ENCODE results near the gene EID2B. TPM values are rescaled to one million over a fixed set of nuclear protein-coding genes. Genes with fewer than 3 reads are reported as not detected.

The EID2B gene, protein sequence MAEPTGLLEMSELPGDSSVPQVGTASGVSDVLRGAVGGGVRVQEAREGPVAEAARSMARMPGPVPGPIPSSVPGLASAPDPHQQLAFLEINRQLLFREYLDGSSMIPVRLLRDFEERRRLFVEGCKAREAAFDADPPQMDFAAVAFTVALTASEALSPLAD
- total RNA-seq (2021) (2.3 and 3.4 TPM in 2 replicates), Bru-seq, nascent RNA (percentile 43 among the genes with signal in this experiment), BruChase-seq, experiment 1, labeled RNA remaining after a 2-hour chase (percentile 46 among the genes with signal in this experiment), BruChase-seq, experiment 2, labeled RNA remaining after a 6-hour chase (percentile 41 among the genes with signal in this experiment)
- long read RNA-seq, partial matches to known transcripts, result 0 of 3 reads
- long read RNA-seq, other reads (novel, unspliced or antisense), result 0 of 3 reads

GRCh38 chr19:39532233-39533002 is at the start of gene EID2B:
TSS of gene EID2B (minus strand) at chr19:39532852. CDS start at chr19:39532802, 50 bp downstream.
- BruUV-seq (replicated peaks), result no TSS peak
- peak within 1 kb of the TSS; percentile 98 for H2AFZ ChIP-seq
- no peaks in the 10 kb centered on the region for H3K9me3 ChIP-seq (ENCODE audit: insufficient read depth, low read depth)
- no peak within 1 kb of the TSS for H3K27ac ChIP-seq
- H3K4me3 ChIP-seq, result peak within 1 kb of the TSS; percentile 91
- TF ChIP-seq EZH2 (IDR thresholded peaks at IDR 0.05; ENCODE audit: low read depth), result no peak
- TF ChIP-seq, protein P1, sequence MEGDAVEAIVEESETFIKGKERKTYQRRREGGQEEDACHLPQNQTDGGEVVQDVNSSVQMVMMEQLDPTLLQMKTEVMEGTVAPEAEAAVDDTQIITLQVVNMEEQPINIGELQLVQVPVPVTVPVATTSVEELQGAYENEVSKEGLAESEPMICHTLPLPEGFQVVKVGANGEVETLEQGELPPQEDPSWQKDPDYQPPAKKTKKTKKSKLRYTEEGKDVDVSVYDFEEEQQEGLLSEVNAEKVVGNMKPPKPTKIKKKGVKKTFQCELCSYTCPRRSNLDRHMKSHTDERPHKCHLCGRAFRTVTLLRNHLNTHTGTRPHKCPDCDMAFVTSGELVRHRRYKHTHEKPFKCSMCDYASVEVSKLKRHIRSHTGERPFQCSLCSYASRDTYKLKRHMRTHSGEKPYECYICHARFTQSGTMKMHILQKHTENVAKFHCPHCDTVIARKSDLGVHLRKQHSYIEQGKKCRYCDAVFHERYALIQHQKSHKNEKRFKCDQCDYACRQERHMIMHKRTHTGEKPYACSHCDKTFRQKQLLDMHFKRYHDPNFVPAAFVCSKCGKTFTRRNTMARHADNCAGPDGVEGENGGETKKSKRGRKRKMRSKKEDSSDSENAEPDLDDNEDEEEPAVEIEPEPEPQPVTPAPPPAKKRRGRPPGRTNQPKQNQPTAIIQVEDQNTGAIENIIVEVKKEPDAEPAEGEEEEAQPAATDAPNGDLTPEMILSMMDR (conservative IDR thresholded peaks at IDR 0.05), result peak; percentile 94
- H4K20me1 ChIP-seq (ENCODE audit: insufficient read depth), result 0 out of 2 replicates have a peak, but pooled peaks cover 2% of the 10 kb centered on the region
- intact Hi-C loops (cut with micrococcal nuclease; ENCODE audit: unreplicated experiment), result loop anchor here (1.0 to 2.0 kb wide), 4 partner anchors 58 to 136 kb away; partner anchors contain the start of genes PLEKHG2 and SUPT5H
- peak within 1 kb of the TSS; percentile 100 for H3K4me2 ChIP-seq
- POLR2A ChIA-PET (ENCODE audit: unreplicated experiment), result interaction anchor here (0.6 to 0.7 kb wide), 2 partner anchors 33 to 97 kb away, joined by 4 to 11 read pairs; partner anchors contain the start of gene RPS16
- H3K27me3 ChIP-seq (ENCODE audit: insufficient read depth, low read depth), result no peaks in the 10 kb centered on the region
- peaks cover 10% of the 10 kb centered on the region; the same call in 1 of the 2 replicates for H3K4me1 ChIP-seq (replicated peaks; ENCODE audit: insufficient read depth)
- no peaks in the 10 kb centered on the region for H3K79me2 ChIP-seq (ENCODE audit: low read depth)
- H3F3A ChIP-seq (ENCODE audit: insufficient read depth, low read depth), result no peaks in the 10 kb centered on the region; the same call in 1 of the 2 replicates
- DNase-seq, result peak; percentile 82 to 92
- no peaks in the 10 kb centered on the region for H3K36me3 ChIP-seq (ENCODE audit: low read depth)
- CTCF ChIA-PET, result interaction anchor here (0.6 to 2.5 kb wide), 6 partner anchors 67 to 597 kb away, joined by 3 to 8 read pairs (median 4); no protein-coding TSS in a partner anchor
- H3K9me2 ChIP-seq (ENCODE audit: insufficient read depth), result no peaks in the 10 kb centered on the region

GRCh38 chr19:39582442-39582841 is 49.8 kb upstream of the EID2B start:
- no peak for DNase-seq
- Histone ChIP-seq H3K36me3 (ENCODE audit: low read depth) (no peaks in the 10 kb centered on the region), H3K4me1 (replicated peaks; ENCODE audit: insufficient read depth) (no peaks in the 10 kb centered on the region), H3K4me3 (no peak overlapping the region), H2AFZ (no peak overlapping the region), H3K27ac (no peak overlapping the region), H3K4me2 (no peak overlapping the region), H3K27me3 (ENCODE audit: insufficient read depth, low read depth) (peaks cover 50% of the 10 kb centered on the region), H3K9me3 (ENCODE audit: insufficient read depth, low read depth) (no peaks in the 10 kb centered on the region), H3F3A (ENCODE audit: insufficient read depth, low read depth) (no peaks in the 10 kb centered on the region), H3K79me2 (ENCODE audit: low read depth) (no peaks in the 10 kb centered on the region), H4K20me1 (ENCODE audit: insufficient read depth) (no peaks in the 10 kb centered on the region), H3K9me2 (ENCODE audit: insufficient read depth) (no peaks in the 10 kb centered on the region)
- TF ChIP-seq, protein P1 (conservative IDR thresholded peaks at IDR 0.05), result no peak
- TF ChIP-seq EZH2 (IDR thresholded peaks at IDR 0.05; ENCODE audit: low read depth), result no peak
- ChIA-PET POLR2A (ENCODE audit: unreplicated experiment) (no interaction called here), CTCF (no interaction called here)
- intact Hi-C loops (cut with micrococcal nuclease; ENCODE audit: unreplicated experiment), result no loop called here
- BruUV-seq (replicated peaks), result no TSS peak

DNA sequence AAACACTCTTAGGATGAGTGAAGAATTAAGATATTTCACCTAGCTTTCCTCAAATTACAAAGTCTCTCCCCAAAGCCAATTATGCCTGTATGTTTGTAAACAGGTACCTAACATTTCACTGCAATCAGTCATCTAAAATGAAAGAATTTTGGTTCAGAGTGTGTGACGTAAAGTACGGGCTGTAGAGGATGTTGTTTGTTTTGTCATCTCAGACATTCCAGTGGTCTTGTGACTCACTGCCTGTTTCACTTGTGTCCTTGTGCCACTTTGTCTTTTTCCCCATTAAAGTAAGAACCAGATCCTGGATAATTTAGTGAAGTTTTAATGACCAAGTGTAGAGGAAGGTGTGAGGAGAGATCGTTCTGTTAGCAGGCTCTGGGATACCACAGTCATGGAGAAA is 36.0 kb upstream of the EID2B start:
- Histone ChIP-seq H2AFZ (no peak overlapping the region), H3K27ac (no peak overlapping the region), H3K79me2 (ENCODE audit: low read depth) (no peaks in the 10 kb centered on the region), H3K4me2 (peak overlapping the region; percentile 34), H3K9me3 (ENCODE audit: insufficient read depth, low read depth) (no peaks in the 10 kb centered on the region), H4K20me1 (ENCODE audit: insufficient read depth) (no peaks in the 10 kb centered on the region), H3K4me1 (replicated peaks; ENCODE audit: insufficient read depth) (peaks cover 15% of the 10 kb centered on the region), H3F3A (ENCODE audit: insufficient read depth, low read depth) (no peaks in the 10 kb centered on the region), H3K9me2 (ENCODE audit: insufficient read depth) (no peaks in the 10 kb centered on the region), H3K4me3 (no peak overlapping the region), H3K36me3 (ENCODE audit: low read depth) (no peaks in the 10 kb centered on the region), H3K27me3 (ENCODE audit: insufficient read depth, low read depth) (peaks cover 18% of the 10 kb centered on the region)
- ChIA-PET CTCF (no interaction called here), POLR2A (ENCODE audit: unreplicated experiment) (no interaction called here)
- peak in 1 of 2 experiments; percentile 66 for DNase-seq
- no peak for TF ChIP-seq EZH2 (IDR thresholded peaks at IDR 0.05; ENCODE audit: low read depth)
- TF ChIP-seq, protein P1 (conservative IDR thresholded peaks at IDR 0.05), result no peak
- no TSS peak for BruUV-seq (replicated peaks)
- intact Hi-C loops (cut with micrococcal nuclease; ENCODE audit: unreplicated experiment), result no loop called here
